Measurements from ENCODE around the gene SLC22A13.
"Not testable (repeated sequence)": the region's sequence is repeated elsewhere in the genome, so short reads cannot be mapped to it uniquely, and the experiment has no call there.

The SLC22A13 gene, protein sequence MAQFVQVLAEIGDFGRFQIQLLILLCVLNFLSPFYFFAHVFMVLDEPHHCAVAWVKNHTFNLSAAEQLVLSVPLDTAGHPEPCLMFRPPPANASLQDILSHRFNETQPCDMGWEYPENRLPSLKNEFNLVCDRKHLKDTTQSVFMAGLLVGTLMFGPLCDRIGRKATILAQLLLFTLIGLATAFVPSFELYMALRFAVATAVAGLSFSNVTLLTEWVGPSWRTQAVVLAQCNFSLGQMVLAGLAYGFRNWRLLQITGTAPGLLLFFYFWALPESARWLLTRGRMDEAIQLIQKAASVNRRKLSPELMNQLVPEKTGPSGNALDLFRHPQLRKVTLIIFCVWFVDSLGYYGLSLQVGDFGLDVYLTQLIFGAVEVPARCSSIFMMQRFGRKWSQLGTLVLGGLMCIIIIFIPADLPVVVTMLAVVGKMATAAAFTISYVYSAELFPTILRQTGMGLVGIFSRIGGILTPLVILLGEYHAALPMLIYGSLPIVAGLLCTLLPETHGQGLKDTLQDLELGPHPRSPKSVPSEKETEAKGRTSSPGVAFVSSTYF

DNA sequence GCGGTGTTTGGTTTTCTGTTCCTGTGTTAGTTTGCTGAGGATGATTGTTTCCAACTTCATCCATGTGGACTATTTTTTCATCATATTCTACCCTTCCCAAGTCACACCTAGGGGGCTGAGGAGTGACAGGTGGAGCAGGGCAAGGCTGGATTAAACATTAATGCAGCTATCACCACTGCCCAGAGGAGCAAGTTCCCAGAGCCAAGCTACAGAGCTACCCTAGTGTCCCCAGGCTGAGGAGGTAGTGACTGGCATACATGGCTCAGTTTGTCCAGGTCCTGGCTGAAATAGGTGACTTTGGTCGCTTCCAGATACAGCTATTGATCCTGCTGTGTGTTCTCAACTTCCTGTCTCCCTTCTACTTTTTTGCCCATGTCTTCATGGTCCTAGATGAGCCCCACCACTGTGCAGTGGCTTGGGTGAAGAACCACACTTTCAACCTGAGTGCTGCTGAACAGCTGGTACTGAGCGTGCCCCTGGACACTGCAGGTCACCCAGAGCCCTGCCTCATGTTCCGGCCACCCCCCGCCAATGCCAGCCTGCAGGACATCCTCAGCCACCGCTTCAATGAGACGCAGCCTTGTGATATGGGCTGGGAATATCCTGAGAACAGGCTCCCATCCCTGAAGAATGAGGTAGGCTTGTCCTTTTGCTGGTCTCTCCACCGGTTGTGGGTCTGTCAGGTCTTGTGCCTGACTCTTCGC, at the start of gene SLC22A13:
TSS of gene SLC22A13 (plus strand) at position 209 of the 704 bp plus-strand sequence. CDS start at position 258, 49 bp downstream.
- no peak for DNase-seq

DNA sequence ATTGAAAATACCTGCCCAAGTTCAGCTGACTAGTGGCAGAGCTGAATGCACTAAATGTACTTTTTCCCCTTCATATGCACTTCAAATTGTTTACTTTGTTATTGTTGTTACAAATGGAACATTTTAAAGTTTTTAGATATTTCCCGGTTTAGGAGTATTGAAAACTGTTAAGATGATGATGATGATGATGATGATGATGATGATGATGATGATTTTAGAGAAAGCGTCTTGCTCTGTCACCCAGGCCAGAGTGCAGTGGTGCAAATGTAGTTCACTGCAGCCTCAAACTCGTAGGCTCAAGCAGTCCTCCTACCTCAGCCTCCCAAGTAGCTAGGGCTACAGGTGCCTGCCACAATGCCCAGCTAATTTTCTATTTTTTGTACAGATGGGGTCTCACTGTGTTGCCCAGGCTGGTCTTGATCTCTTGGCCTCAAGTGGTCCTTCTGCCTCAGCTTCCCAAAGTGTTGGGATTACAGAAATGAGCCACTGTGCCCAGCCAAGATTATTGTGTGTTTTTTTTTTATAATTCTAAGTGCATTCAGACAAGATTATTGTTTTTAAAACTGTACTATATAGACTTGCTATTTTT, 45.9 kb upstream of the SLC22A13 start:
- DNase-seq: no peak

DNA sequence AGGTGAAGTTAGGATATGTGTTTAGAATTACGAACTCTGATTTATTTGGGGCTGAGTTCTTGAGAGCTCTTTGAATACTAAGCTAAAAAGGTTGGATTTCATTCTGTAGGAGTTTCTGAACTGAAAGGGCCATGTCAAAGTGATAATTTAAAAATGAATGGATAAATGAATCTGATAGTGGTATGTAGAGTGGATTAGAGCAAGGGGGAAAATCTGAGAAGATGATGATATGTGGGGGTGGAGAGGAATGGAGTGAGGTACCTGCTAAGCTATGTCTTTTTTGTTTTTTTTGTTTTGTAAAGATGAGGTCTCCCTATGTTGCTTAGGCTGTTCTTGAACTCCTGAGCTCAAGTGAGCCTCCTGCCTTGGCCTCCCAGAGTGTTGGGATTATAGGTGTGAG, 44.6 kb upstream of the SLC22A13 start:
- no peak for DNase-seq

DNA sequence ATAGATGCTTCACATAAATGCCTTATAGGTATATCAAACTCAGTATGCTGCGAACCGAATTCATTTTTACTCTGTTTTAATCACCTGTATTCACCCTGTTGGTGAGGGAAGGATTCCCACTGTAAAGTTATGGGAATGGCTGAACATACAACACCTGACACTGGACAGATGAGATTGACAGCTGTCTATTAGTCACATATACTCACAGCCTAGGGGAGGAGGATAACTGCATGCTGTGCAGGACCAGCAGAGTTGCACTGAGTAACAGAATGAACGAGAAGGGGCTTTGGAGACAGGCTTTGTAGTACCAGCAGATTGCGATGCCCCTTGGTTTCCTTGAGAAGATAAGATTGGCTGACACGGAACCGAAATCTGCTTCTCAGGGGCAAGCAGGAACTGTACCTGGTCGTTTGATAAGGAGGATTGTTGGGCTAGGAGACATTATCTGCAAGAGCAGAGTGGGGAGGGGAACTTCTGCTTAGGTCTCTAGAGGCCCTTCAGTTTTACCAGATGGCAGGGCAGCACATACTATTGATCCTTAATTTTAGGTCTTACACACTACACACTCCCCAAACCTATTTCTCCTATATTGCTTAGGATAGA, 43.5 kb upstream of the SLC22A13 start:
- no peak for DNase-seq

DNA sequence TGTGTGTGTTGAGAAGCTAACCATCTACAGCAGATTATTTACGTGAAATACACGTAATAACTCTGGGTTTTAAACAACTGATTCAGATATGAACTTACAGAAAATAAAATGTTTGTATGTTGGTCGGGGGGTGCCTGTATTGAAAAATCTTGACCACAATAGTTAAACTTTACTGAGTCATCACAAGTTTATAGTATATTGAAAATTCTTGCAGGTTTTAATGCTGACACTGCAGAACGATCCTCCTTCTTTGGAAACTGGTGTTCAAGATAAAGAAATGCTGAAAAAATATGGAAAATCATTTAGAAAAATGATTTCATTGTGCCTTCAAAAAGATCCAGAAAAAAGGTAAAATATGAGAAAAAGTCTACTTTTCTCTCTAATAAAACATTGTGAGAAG, 41.3 kb upstream of the SLC22A13 start:
- no peak for DNase-seq

DNA sequence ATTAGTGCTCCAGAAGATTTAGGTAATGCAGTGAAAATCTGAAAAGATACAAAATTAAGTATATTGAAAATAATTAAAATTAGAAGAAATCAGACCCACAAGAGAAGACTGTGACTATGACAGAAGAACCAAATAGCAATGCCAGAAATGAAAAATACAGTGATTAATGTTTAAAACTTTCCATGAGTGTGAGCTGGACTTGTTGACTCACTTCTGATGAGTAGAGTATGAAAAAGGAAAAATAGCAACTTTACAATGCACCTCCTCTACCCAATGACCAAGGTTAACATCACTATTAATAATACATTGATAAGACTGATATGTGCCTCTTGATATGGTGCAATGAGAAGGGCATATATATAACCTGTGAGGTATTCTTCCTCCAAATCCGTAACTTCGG, 39.3 kb upstream of the SLC22A13 start:
- DNase-seq: no peak

DNA sequence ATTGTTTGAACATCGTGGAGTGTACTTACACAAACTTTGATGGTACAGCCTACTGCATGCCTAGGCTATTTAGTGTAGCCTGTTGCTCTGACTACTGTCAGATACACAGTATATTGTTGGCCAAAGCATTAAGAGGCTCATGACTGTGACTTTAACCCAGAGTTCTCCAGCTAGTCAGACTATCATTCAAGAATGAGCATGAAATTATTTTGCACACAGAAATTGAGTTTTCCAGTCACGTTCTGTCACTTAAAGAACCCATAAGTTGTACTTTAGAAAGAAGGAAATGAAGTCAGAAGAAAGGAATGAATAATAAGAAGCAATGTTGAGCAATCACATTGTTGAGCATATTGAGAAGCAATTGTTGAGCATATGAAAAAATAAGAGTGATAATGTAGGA, 37.6 kb upstream of the SLC22A13 start:
- DNase-seq: no peak

DNA sequence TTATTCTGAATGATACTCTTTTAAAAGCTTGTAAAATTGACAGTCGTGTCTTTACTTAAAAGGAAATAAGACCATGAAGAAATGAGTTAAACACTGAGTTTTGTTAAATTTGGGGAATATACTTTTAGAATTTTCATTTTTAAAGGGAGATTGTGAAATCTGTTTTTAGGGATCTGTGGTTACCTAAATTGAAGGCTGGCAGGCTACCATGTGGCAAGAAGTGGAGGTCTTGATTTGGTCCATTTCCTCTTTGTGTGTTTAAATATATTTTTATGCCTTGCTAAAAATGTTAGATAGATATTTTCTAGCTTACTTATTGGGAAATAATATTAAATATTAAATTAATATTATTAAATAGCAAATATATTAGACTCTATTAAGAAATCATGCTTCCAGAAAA, 36.6 kb upstream of the SLC22A13 start:
- no peak for DNase-seq

DNA sequence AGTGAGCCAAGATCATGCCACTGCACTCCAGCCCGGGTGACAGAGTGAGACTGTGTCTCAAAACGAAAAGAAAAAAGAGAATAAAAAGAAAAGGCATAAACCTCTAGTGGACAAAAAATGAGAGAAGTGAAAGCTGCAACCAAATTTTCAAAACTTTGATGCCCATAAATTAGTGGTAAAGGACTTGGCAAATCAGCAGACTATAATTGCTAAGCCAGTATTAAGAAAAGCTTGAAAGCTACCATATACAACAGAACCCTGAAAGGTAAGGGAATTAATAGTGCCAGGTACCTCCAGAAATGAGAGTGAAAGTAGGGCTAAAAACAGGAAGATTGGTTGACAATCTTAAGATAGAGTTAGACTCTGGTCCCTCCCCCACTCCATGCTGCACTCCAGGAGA, 32.9 kb upstream of the SLC22A13 start:
- DNase-seq: no peak

DNA sequence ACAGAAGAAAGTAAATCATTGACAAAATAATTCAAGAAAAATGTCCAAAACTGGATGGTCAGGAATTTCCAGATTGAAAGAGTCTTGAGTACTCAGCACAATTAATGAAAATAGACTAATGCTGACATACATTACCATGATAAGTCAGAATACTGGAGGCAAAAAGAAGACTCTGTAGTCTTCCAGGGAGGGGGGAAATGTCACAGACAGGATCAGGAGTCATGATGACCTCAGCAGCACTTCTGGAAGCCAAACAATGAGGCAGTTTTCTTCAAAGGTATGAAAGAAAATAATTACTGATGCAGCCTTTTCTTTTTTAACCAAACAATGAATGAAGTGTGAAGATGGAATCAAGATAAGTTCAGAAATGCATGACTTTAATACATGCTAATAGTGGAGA, 30.1 kb upstream of the SLC22A13 start:
- DNase-seq: no peak

DNA sequence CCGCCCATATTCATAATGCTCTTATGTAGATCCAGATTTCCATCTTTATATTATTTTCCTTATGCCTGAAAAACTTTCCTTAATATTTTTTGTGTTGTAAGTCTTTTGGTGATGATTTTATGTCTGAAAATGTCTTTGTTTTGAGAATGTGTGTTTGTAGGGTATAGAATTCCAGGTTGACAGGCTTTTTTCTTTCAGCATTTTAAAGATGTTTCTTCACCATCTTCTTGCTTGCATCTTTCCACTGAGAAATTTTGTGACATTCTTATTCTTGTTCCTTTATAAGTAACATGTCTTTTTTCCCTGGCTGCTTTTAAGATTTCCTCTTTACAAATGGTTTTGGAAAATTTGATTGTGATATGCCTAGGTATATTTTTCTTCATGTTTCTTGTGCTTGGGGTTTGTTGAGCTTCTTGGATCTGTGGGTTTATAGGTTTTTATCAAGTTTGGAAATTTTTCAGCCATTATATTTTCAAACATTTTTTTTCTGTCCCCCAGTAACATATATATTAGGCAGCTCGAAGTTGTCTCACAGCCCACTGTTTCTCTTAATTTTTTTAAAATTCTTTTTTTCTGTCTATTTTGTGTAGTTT, 27.1 kb upstream of the SLC22A13 start:
- DNase-seq: no peak

DNA sequence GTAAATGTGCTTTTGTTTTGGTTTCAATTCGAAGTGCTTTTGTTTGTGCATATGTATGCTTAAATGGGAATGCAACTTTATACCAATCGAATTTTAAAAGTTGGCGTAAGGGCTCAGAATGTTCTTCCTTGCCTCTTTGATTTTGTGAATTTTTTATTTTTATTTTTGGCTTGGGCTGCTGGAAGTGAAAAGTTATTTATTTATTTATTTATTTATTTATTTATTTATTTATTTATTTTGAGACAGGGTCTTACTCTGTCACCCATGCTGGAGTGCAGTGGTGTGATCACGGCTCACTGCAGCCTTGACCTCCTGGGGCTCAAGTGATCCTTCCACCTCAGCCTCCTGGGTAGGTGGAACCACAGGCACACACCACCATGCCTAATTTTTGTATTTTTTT, 22.8 kb upstream of the SLC22A13 start:
- DNase-seq: not testable (repeated sequence)

DNA sequence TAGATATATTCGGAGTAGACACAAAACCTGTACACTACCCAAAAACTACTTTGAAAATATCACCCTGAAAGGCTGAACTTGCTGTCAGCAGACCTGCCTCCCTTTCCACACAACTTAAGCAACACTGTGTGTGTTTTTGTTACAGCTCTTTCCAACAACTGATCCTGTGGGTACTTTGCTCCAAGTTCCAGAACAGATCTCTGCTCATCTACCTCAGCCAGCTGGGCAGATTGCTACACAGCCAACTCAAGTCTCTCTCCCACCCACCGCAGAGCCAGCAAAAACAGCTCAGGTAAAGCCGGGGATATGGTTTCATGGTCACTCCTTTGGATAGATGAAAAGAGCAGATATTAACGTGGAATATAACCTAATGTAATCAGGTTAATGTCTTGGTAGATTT, 19.7 kb upstream of the SLC22A13 start:
- DNase-seq: no peak

DNA sequence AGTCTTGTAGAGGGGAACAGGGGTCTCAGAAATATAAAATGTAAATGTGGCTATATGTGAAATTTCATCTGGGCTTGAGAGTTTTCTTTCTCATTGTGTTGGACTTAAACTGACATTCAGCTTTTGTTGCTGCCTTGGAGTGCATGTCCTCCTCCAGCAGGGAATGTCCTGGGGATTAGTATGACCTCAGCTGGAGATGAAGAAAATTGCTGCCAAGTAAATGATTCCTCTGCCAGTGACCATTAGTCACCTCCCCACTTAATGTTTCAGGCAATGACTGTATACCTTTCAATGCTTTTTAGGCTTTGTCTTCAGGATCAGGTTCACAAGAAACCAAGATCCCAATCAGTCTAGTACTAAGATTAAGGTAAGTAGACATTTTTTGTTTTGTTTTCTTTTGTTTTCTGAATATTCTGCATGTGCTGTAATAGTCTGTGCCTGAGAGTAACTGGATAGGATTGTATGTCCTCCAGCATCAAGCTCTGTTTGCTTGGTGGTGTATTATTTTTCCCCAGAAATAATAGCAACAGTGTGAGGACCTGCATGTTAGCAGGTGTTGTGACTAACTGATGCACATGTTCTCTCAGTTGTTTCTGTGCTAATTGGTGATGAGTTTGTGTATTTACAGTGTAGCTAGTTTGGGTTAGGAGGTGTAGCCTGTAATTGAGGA, 18.1 kb upstream of the SLC22A13 start:
- no peak for DNase-seq

DNA sequence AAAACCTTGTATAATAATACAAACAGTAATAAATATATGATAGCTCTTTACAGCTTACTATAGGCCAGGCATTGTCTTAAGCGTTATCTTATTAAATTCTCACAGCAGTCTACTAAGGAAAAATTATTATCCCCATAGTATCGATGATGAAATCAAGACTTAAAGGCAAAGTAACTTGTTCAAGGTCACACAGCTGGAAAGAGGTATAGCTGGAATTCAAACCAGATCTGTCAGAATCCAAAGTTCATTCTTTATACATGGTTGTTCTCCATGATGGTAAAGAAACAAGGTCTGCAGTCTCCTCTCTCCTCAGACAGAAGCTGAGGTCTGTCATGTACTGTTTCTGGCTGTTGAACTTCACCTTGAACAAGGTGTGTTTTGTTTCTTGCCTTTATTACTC, 15.4 kb upstream of the SLC22A13 start:
- no peak for DNase-seq

DNA sequence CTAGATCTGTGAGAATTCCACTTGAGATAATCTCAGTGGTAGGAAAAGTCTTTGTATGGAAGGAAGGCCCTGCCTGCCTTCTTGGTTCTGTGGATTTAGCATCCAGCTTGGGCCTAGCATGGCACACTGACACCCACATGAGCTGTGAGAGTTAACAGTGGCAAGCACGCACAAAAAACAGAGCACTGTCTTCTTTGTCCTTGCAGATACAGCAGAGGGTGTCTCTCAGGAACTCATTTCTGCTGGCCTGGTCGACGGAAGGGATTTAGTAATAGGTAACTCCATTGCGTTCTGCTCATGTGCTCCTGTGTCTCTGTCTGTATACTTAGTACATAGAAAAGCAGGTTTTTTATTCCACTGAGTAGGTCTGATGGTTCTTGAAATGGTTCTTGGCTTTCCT, 14.4 kb upstream of the SLC22A13 start:
- no peak for DNase-seq

DNA sequence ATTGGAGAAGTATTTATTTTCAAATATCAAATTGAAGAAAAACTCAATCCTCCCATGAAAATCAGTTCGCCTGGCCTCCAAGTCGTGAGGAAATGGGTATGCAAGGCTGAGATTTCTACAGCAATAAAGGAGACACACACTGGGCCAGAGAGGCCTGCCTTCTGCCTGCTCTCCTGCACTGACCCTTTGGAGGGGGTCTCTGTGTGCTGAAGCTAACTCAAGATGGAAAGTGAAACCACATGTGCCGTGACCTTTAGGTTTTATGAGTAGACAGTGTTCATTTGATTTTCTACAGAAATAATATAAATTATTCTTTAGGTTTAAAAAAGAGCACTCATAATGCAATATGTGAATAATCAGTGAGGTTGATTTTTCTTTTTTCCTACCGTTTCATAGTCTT, 11.9 kb upstream of the SLC22A13 start:
- no peak for DNase-seq

DNA sequence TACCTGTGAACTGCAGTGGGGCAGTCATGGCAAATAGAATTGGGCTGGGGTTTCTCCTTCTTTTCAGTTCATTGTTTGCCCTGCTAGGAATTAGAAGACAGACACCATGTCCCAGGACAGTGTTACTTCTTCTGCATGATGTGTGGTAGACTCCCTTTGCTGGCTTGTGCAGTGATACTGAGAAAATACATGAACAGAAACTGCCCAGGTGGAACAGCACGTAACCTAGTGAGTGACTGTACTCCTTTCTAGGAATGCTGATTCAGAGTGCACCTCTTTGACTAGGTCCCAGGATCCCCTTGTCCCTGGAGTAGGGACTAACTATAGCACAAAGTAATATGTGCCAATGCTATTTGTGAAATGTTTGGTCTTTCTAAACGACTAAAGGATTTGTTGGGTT, 10.7 kb upstream of the SLC22A13 start:
- DNase-seq: no peak

DNA sequence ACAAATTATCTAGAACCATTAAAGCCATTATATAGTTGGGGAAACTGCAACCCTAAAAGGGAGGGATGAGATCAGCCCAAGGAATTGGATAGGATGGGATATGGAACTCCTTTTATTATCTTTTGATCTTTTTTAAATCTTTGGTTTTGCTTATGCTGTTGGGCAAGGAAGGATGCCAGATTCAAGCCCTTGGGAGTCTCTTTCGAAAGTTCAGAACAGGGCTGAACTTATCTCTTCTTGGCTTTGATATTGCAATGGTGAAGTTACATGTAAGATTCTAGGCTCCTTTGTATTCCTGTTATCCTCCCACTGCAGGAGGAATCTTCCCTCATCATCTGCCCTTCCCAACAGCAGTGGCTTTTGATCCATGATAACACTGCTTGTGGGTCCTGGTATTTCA, 10.0 kb upstream of the SLC22A13 start:
- DNase-seq: no peak

DNA sequence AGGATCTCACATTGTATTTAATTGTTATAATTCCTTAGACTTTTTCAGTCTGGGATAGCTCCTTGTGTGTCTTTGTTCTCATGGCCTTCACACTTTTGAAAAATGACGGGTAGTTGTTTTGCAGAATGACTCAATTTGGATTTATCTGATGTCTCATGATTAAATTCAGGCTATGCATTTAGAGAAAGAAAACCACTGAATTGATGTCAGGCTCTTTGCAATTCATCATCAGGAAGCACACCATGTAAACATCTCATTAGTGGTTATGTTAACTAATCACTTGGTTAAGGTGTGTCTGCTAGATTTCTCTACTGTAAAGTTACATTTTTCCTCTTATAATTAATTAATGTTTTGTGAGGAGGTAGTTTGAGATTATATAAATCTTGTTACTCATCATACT, 8.0 kb upstream of the SLC22A13 start:
- no peak for DNase-seq

DNA sequence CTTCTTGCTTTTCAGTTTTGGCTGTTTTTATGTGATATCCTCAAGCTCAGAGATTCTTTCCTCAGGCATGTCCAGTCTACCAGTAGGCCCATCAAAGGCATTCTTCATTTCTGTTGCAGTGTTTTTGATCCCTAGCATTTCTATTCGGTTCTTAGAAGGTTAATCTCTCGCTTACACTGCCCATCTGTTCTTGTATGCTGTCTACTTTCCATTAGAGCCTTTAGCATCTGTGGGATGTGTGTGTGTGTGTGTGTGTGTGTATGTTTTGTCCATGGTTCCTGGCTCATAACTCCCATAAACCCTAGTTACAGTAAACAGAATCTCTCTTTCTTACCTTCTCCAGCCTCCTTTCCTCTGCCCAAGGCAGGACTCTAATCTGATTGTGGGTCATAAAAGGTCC, 5.1 kb upstream of the SLC22A13 start:
- DNase-seq: no peak

DNA sequence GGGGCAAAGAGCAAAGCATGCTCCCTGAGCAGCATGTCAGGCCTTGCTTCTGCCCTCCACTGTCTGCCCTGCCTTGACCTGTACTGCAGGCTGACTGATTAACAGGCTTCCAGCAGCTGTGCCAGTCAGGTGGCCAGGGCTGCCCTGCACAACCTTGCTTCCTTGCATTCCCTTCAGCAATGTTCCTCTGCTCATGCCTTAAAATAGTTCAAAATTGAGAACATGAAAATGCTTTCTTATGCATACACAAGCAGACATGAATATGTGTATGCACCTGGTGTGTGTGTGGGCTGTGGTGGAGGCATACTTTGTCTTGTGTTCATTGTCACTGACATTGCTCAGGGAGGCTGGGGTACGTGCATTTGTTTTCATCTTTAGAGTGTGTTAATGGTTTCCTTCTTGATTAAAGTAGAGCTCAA, 1.2 kb upstream of the SLC22A13 start:
- no peak for DNase-seq

Data from GF-D8 (cell line).